Measurements from ENCODE around the gene PRKRIP1. TPM values are rescaled to one million over a fixed set of nuclear protein-coding genes. Genes with fewer than 3 reads are reported as not detected.

Gene PRKRIP1
- total RNA-seq, 2 donors from 2014 or later: 15.1 to 19.4 TPM

DNA sequence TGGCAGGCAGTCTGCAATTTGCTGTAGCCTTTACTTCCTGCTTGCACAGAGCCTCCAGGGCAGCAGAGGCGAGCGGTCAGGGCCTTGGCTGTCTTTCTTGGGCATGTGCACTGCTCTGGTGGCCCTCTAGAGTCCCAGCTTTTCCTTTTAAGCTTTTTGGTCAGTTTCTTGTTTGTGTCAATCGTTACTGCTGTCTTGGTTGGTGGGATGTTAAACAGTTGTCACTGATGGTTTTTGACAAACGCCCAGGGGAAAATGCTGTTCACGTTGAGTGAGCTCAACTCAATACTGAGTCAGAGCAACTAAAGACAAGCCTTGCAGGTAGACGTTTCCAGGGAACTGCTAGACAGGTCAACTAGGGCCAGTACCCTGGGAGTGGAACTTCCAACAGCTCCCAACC, 14.0 kb downstream of the PRKRIP1 start:
- TF ChIP-seq, protein P1, sequence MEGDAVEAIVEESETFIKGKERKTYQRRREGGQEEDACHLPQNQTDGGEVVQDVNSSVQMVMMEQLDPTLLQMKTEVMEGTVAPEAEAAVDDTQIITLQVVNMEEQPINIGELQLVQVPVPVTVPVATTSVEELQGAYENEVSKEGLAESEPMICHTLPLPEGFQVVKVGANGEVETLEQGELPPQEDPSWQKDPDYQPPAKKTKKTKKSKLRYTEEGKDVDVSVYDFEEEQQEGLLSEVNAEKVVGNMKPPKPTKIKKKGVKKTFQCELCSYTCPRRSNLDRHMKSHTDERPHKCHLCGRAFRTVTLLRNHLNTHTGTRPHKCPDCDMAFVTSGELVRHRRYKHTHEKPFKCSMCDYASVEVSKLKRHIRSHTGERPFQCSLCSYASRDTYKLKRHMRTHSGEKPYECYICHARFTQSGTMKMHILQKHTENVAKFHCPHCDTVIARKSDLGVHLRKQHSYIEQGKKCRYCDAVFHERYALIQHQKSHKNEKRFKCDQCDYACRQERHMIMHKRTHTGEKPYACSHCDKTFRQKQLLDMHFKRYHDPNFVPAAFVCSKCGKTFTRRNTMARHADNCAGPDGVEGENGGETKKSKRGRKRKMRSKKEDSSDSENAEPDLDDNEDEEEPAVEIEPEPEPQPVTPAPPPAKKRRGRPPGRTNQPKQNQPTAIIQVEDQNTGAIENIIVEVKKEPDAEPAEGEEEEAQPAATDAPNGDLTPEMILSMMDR (IDR thresholded peaks at IDR 0.05): no peak
- Histone ChIP-seq H3K9ac (ENCODE audit: low read depth in 2 of 2, low read length in 2 of 2) (no peak overlapping the region), H3K27me3 (no peaks in the 10 kb centered on the region), H3K9me3 (no peaks in the 10 kb centered on the region), H3K4me1 (no peaks in the 10 kb centered on the region), H3K4me3 (no peak overlapping the region), H3K27ac (no peak overlapping the region), H3K36me3 (peaks cover 13% of the 10 kb centered on the region)
- DNase-seq: no peak
- intact Hi-C loops (cut with DNase I): no loop called here

DNA sequence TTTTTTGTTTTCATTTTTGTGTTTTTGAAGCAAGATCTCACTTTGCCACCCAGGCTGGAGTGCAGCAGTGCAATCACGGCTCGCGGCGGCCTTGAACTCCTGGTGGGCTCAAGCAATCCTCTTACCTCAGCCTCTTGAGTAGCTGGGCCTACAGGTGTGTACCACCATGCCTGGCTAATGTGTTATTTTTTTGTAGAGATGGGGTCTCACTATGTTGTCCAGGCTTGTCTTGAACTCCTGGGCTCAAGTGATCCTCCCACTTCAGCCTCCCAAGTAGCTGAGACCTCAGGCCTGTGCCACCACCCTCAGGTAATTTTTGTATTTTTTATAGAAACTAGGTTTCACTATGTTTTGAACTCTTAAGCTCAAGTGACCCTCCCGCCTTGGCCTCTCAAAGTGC, 14.8 kb downstream of the PRKRIP1 start:
- TF ChIP-seq, protein P1 (IDR thresholded peaks at IDR 0.05): no peak
- no peak overlapping the region for H3K4me3 ChIP-seq
- H3K36me3 ChIP-seq: peaks cover 13% of the 10 kb centered on the region
- H3K27me3 ChIP-seq: no peaks in the 10 kb centered on the region
- intact Hi-C loops (cut with DNase I): no loop called here
- no peak overlapping the region for H3K9ac ChIP-seq (ENCODE audit: low read depth in 2 of 2, low read length in 2 of 2)
- H3K9me3 ChIP-seq: no peaks in the 10 kb centered on the region
- peaks cover 3% of the 10 kb centered on the region for H3K4me1 ChIP-seq
- no peak for DNase-seq
- no peak overlapping the region for H3K27ac ChIP-seq

DNA sequence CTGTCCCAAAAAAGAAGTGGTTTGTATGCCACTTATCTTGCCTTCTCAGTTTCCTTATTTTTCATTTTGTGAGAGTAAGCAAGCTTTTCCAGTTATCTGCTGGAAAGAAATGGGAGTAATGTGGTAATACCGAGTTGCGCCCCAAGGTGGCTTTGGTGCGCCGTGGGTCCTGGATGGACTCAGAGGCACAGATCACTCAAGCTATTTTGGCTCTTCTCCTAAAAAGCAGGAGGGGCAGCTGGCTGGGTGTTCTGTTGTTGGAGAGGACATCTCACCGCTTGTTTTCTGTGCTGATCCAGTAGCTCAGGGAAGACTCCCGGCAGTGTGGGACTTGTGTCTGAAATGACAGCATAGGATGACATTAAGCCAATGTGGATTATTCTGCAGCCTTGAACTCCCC, 16.4 kb downstream of the PRKRIP1 start:
- TF ChIP-seq, protein P1 (IDR thresholded peaks at IDR 0.05): peak; percentile 13
- H3K9ac ChIP-seq (ENCODE audit: low read depth in 2 of 2, low read length in 2 of 2): peak overlapping the region in 1 of 2 donors; percentile 9
- H3K36me3 ChIP-seq: peaks cover 12% of the 10 kb centered on the region
- H3K27me3 ChIP-seq: no peaks in the 10 kb centered on the region
- no peaks in the 10 kb centered on the region for H3K9me3 ChIP-seq
- no peak overlapping the region for H3K27ac ChIP-seq
- intact Hi-C loops (cut with DNase I): no loop called here
- no peak for DNase-seq
- H3K4me1 ChIP-seq: peaks cover 3% of the 10 kb centered on the region
- no peak overlapping the region for H3K4me3 ChIP-seq

DNA sequence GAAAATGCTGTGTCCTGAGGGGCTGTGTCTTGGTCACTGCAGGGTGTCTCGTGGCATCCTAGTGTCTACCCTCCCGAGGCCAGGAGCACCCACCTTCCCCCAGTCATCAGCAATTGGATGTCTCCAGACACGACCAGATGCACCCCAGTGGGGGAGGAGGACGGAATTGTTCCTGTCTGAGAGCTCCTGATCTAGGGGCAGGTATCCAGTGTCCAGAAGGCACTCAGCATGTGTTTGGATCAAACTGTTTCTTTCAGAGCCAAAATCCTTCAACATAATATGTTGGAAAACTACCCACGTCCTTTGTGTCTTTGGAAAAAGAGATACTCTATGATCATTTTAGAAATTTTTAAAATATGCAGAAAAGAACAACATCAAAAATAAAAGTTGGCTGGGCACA, 16.9 kb downstream of the PRKRIP1 start:
- H3K27ac ChIP-seq: no peak overlapping the region
- H3K4me1 ChIP-seq: peaks cover 3% of the 10 kb centered on the region
- H3K36me3 ChIP-seq: peaks cover 6% of the 10 kb centered on the region
- intact Hi-C loops (cut with DNase I): no loop called here
- no peak overlapping the region for H3K4me3 ChIP-seq
- no peak for DNase-seq
- H3K9me3 ChIP-seq: no peaks in the 10 kb centered on the region
- no peaks in the 10 kb centered on the region for H3K27me3 ChIP-seq
- peak overlapping the region in 1 of 2 donors; percentile 9 for H3K9ac ChIP-seq (ENCODE audit: low read depth in 2 of 2, low read length in 2 of 2)
- TF ChIP-seq, protein P1 (IDR thresholded peaks at IDR 0.05): no peak

DNA sequence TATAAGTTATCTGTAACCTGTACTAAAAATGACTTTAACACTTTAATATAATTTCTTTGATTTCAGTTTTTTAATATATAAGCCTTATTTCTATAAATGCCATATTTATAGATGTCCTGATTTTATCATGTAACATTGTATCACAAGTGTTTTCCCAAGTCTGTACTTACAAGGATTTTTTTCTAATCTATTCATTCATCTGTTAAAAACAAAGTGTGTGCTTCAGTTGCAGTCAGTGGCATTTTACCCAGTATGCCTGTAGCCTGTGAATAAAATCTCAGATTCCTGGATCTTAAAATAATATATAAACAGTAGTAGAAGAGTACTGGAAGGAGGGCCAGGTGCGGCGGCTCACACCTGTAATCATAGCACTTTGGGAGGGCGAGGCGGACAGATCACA, 17.4 kb downstream of the PRKRIP1 start:
- peaks cover 1% of the 10 kb centered on the region for H3K36me3 ChIP-seq

More for the DNA sequence above, 17.4 kb downstream of the PRKRIP1 start:
- Histone ChIP-seq H3K9me3 (no peaks in the 10 kb centered on the region), H3K27ac (no peak overlapping the region), H3K27me3 (no peaks in the 10 kb centered on the region), H3K4me1 (peaks cover 3% of the 10 kb centered on the region), H3K4me3 (no peak overlapping the region), H3K9ac (ENCODE audit: low read depth in 2 of 2, low read length in 2 of 2) (no peak overlapping the region)
- TF ChIP-seq, protein P1 (IDR thresholded peaks at IDR 0.05): no peak
- intact Hi-C loops (cut with DNase I): no loop called here
- DNase-seq: no peak

Data from colonic mucosa (tissue), 4 donors.